Measurements from ENCODE around the gene RAB22A.

Gene RAB22A

GRCh38 chr20:58309591-58310290, at the start of gene RAB22A:
RAB22A (plus strand) TSS chr20:58309715; CDS start chr20:58309977, 262 bp downstream.
- peak in 1 of 2 experiments; percentile 78 for DNase-seq

- DNase-seq: no peak
Measured at GRCh38 chr20:58260006-58260405, 49.5 kb upstream of the RAB22A start.

GRCh38 chr20:58261660-58262059, 47.9 kb upstream of the RAB22A start:
- DNase-seq: no peak

- no peak for DNase-seq
Measured at GRCh38 chr20:58264271-58264670, 45.2 kb upstream of the RAB22A start.

- DNase-seq: no peak
Measured at GRCh38 chr20:58267389-58268215, 41.9 kb upstream of the RAB22A start.

- DNase-seq: no peak
Measured at GRCh38 chr20:58268421-58268821, 41.1 kb upstream of the RAB22A start.

- no peak for DNase-seq
Measured at GRCh38 chr20:58268936-58269619, 40.4 kb upstream of the RAB22A start.

GRCh38 chr20:58271606-58272351, 37.7 kb upstream of the RAB22A start:
- no peak for DNase-seq

- no peak for DNase-seq
Measured at GRCh38 chr20:58274384-58274783, 35.1 kb upstream of the RAB22A start.

GRCh38 chr20:58277107-58277506, 32.4 kb upstream of the RAB22A start:
- DNase-seq: no peak

GRCh38 chr20:58277578-58278472, 31.7 kb upstream of the RAB22A start:
- no peak for DNase-seq

GRCh38 chr20:58286729-58287128, 22.8 kb upstream of the RAB22A start:
- DNase-seq: no peak

GRCh38 chr20:58287638-58288037, 21.9 kb upstream of the RAB22A start:
- DNase-seq: no peak

- DNase-seq: no peak
Measured at GRCh38 chr20:58289143-58289542, 20.4 kb upstream of the RAB22A start.

GRCh38 chr20:58293453-58293852, 16.1 kb upstream of the RAB22A start:
- no peak for DNase-seq

- DNase-seq: no peak
Measured at GRCh38 chr20:58294497-58295455, 14.7 kb upstream of the RAB22A start.

- DNase-seq: no peak
Measured at GRCh38 chr20:58296051-58296837, 13.3 kb upstream of the RAB22A start.

GRCh38 chr20:58297394-58297793, 12.1 kb upstream of the RAB22A start:
- DNase-seq: no peak

- no peak for DNase-seq
Measured at GRCh38 chr20:58300321-58300720, 9.2 kb upstream of the RAB22A start.

GRCh38 chr20:58303547-58303946, 6.0 kb upstream of the RAB22A start:
- DNase-seq: no peak
